ENCODE data around the gene PRR23E.

PRR23E gene

GRCh38 chr3:127174284-127174683 lies 18.6 kb upstream of the PRR23E start:
- H3K27ac ChIP-seq (ENCODE audit: low read depth, low read length), result no peak overlapping the region
- no peak overlapping the region for H3K9ac ChIP-seq (ENCODE audit: low read depth, low read length)
- H3K36me3 ChIP-seq (ENCODE audit: control insufficient read depth, insufficient read depth, low read length), result no peaks in the 10 kb centered on the region
- H3K9me3 ChIP-seq (ENCODE audit: control insufficient read depth, insufficient read depth, low read length), result no peaks in the 10 kb centered on the region
- H3K4me1 ChIP-seq (ENCODE audit: control insufficient read depth, insufficient read depth, low read length), result 0 out of 2 replicates have a peak, but pooled peaks cover 4% of the 10 kb centered on the region
- H3K4me3 ChIP-seq (ENCODE audit: low read depth, low read length), result no peak overlapping the region
- H3K27me3 ChIP-seq (ENCODE audit: control insufficient read depth, insufficient read depth, low read length), result no peaks in the 10 kb centered on the region

GRCh38 chr3:127174715-127175140 lies 18.2 kb upstream of the PRR23E start:
- no peak overlapping the region for H3K27ac ChIP-seq (ENCODE audit: low read depth, low read length)
- no peaks in the 10 kb centered on the region for H3K27me3 ChIP-seq (ENCODE audit: control insufficient read depth, insufficient read depth, low read length)
- 0 out of 2 replicates have a peak, but pooled peaks cover 4% of the 10 kb centered on the region for H3K4me1 ChIP-seq (ENCODE audit: control insufficient read depth, insufficient read depth, low read length)
- no peaks in the 10 kb centered on the region for H3K36me3 ChIP-seq (ENCODE audit: control insufficient read depth, insufficient read depth, low read length)
- no peak overlapping the region for H3K4me3 ChIP-seq (ENCODE audit: low read depth, low read length)
- no peak overlapping the region for H3K9ac ChIP-seq (ENCODE audit: low read depth, low read length)
- H3K9me3 ChIP-seq (ENCODE audit: control insufficient read depth, insufficient read depth, low read length), result no peaks in the 10 kb centered on the region

- 0 out of 2 replicates have a peak, but pooled peaks cover 4% of the 10 kb centered on the region for H3K4me1 ChIP-seq (ENCODE audit: control insufficient read depth, insufficient read depth, low read length)
- H3K9ac ChIP-seq (ENCODE audit: low read depth, low read length), result no peak overlapping the region
- H3K27me3 ChIP-seq (ENCODE audit: control insufficient read depth, insufficient read depth, low read length), result no peaks in the 10 kb centered on the region
- no peaks in the 10 kb centered on the region for H3K9me3 ChIP-seq (ENCODE audit: control insufficient read depth, insufficient read depth, low read length)
- H3K27ac ChIP-seq (ENCODE audit: low read depth, low read length), result no peak overlapping the region
- no peaks in the 10 kb centered on the region for H3K36me3 ChIP-seq (ENCODE audit: control insufficient read depth, insufficient read depth, low read length)
- no peak overlapping the region for H3K4me3 ChIP-seq (ENCODE audit: low read depth, low read length)
These were observed 17.7 kb upstream of the PRR23E start for GRCh38 chr3:127175272-127175671.

GRCh38 chr3:127177226-127177625 lies 15.7 kb upstream of the PRR23E start:
- H3K27ac ChIP-seq (ENCODE audit: low read depth, low read length), result no peak overlapping the region
- 0 out of 2 replicates have a peak, but pooled peaks cover 4% of the 10 kb centered on the region for H3K4me1 ChIP-seq (ENCODE audit: control insufficient read depth, insufficient read depth, low read length)
- H3K36me3 ChIP-seq (ENCODE audit: control insufficient read depth, insufficient read depth, low read length), result no peaks in the 10 kb centered on the region
- H3K9ac ChIP-seq (ENCODE audit: low read depth, low read length), result no peak overlapping the region
- no peaks in the 10 kb centered on the region for H3K9me3 ChIP-seq (ENCODE audit: control insufficient read depth, insufficient read depth, low read length)
- no peaks in the 10 kb centered on the region for H3K27me3 ChIP-seq (ENCODE audit: control insufficient read depth, insufficient read depth, low read length)
- H3K4me3 ChIP-seq (ENCODE audit: low read depth, low read length), result no peak overlapping the region

- Histone ChIP-seq H3K4me3 (ENCODE audit: low read depth, low read length) (no peak overlapping the region), H3K27me3 (ENCODE audit: control insufficient read depth, insufficient read depth, low read length) (no peaks in the 10 kb centered on the region), H3K36me3 (ENCODE audit: control insufficient read depth, insufficient read depth, low read length) (no peaks in the 10 kb centered on the region), H3K4me1 (ENCODE audit: control insufficient read depth, insufficient read depth, low read length) (no peaks in the 10 kb centered on the region; the same call in 1 of the 2 replicates), H3K9me3 (ENCODE audit: control insufficient read depth, insufficient read depth, low read length) (no peaks in the 10 kb centered on the region), H3K27ac (ENCODE audit: low read depth, low read length) (no peak overlapping the region), H3K9ac (ENCODE audit: low read depth, low read length) (no peak overlapping the region)
These were observed 12.1 kb upstream of the PRR23E start for GRCh38 chr3:127180859-127181258.

- Histone ChIP-seq H3K9ac (ENCODE audit: low read depth, low read length) (no peak overlapping the region), H3K27me3 (ENCODE audit: control insufficient read depth, insufficient read depth, low read length) (no peaks in the 10 kb centered on the region), H3K36me3 (ENCODE audit: control insufficient read depth, insufficient read depth, low read length) (no peaks in the 10 kb centered on the region), H3K4me3 (ENCODE audit: low read depth, low read length) (no peak overlapping the region), H3K4me1 (ENCODE audit: control insufficient read depth, insufficient read depth, low read length) (no peaks in the 10 kb centered on the region; the same call in 1 of the 2 replicates), H3K27ac (ENCODE audit: low read depth, low read length) (no peak overlapping the region), H3K9me3 (ENCODE audit: control insufficient read depth, insufficient read depth, low read length) (no peaks in the 10 kb centered on the region)
These were observed 10.5 kb upstream of the PRR23E start for GRCh38 chr3:127182431-127182830.

GRCh38 chr3:127182848-127183714 lies 9.8 kb upstream of the PRR23E start:
- no peaks in the 10 kb centered on the region for H3K36me3 ChIP-seq (ENCODE audit: control insufficient read depth, insufficient read depth, low read length)
- H3K27me3 ChIP-seq (ENCODE audit: control insufficient read depth, insufficient read depth, low read length), result no peaks in the 10 kb centered on the region
- no peaks in the 10 kb centered on the region; the same call in 1 of the 2 replicates for H3K4me1 ChIP-seq (ENCODE audit: control insufficient read depth, insufficient read depth, low read length)
- no peaks in the 10 kb centered on the region for H3K9me3 ChIP-seq (ENCODE audit: control insufficient read depth, insufficient read depth, low read length)
- H3K4me3 ChIP-seq (ENCODE audit: low read depth, low read length), result no peak overlapping the region
- H3K27ac ChIP-seq (ENCODE audit: low read depth, low read length), result no peak overlapping the region
- H3K9ac ChIP-seq (ENCODE audit: low read depth, low read length), result no peak overlapping the region

GRCh38 chr3:127183931-127184869 lies 8.7 kb upstream of the PRR23E start:
- H3K27ac ChIP-seq (ENCODE audit: low read depth, low read length), result no peak overlapping the region
- H3K4me1 ChIP-seq (ENCODE audit: control insufficient read depth, insufficient read depth, low read length), result no peaks in the 10 kb centered on the region; the same call in 1 of the 2 replicates
- no peaks in the 10 kb centered on the region for H3K36me3 ChIP-seq (ENCODE audit: control insufficient read depth, insufficient read depth, low read length)
- no peaks in the 10 kb centered on the region for H3K9me3 ChIP-seq (ENCODE audit: control insufficient read depth, insufficient read depth, low read length)
- no peaks in the 10 kb centered on the region for H3K27me3 ChIP-seq (ENCODE audit: control insufficient read depth, insufficient read depth, low read length)
- no peak overlapping the region for H3K9ac ChIP-seq (ENCODE audit: low read depth, low read length)
- H3K4me3 ChIP-seq (ENCODE audit: low read depth, low read length), result no peak overlapping the region

- H3K4me1 ChIP-seq (ENCODE audit: control insufficient read depth, insufficient read depth, low read length), result no peaks in the 10 kb centered on the region; the same call in 1 of the 2 replicates
These were observed 8.1 kb upstream of the PRR23E start for GRCh38 chr3:127184870-127185216.

GRCh38 chr3:127185268-127185667 lies 7.7 kb upstream of the PRR23E start:
- no peak overlapping the region for H3K27ac ChIP-seq (ENCODE audit: low read depth, low read length)
- no peaks in the 10 kb centered on the region for H3K27me3 ChIP-seq (ENCODE audit: control insufficient read depth, insufficient read depth, low read length)
- no peaks in the 10 kb centered on the region for H3K9me3 ChIP-seq (ENCODE audit: control insufficient read depth, insufficient read depth, low read length)
- no peak overlapping the region for H3K9ac ChIP-seq (ENCODE audit: low read depth, low read length)
- H3K36me3 ChIP-seq (ENCODE audit: control insufficient read depth, insufficient read depth, low read length), result no peaks in the 10 kb centered on the region
- H3K4me1 ChIP-seq (ENCODE audit: control insufficient read depth, insufficient read depth, low read length), result no peaks in the 10 kb centered on the region; the same call in 1 of the 2 replicates
- H3K4me3 ChIP-seq (ENCODE audit: low read depth, low read length), result no peak overlapping the region

More at GRCh38 chr3:127184870-127185216, 8.1 kb upstream of the PRR23E start:
- Histone ChIP-seq H3K9me3 (ENCODE audit: control insufficient read depth, insufficient read depth, low read length) (no peaks in the 10 kb centered on the region), H3K4me3 (ENCODE audit: low read depth, low read length) (no peak overlapping the region), H3K27ac (ENCODE audit: low read depth, low read length) (no peak overlapping the region), H3K27me3 (ENCODE audit: control insufficient read depth, insufficient read depth, low read length) (no peaks in the 10 kb centered on the region), H3K9ac (ENCODE audit: low read depth, low read length) (no peak overlapping the region), H3K36me3 (ENCODE audit: control insufficient read depth, insufficient read depth, low read length) (no peaks in the 10 kb centered on the region)
